Stomach (tissue), 9 donors: ENCODE data around the gene BCAM. TPM values are rescaled to one million over a fixed set of nuclear protein-coding genes. Genes with fewer than 3 reads are reported as not detected.
"Not testable (repeated sequence)": the region's sequence is repeated elsewhere in the genome, so short reads cannot be mapped to it uniquely, and the experiment has no call there.

Source experiments
- DNase-seq, 2 donors: peaks; one replicate each; pipeline versions ENCODE4 v3.0.0 to v3.0.0-alpha.2; 2013 to 2019
- H3K27ac ChIP-seq, 5 donors: fragments of 200-600 bp in 4 of 5; sonication (generic) in 4 of 5; one replicate each; pipeline ENCODE4 v1.5.1; 2013 to 2019; ENCODE audit warnings: mild to moderate bottlenecking in 1 of 5, moderate library complexity in 1 of 5
- H3K27me3 ChIP-seq, 3 donors: fragments of 200-600 bp; sonication (generic); one replicate each; pipeline ENCODE4 v1.5.1; 2017 to 2019; ENCODE audit warnings: mixed run types in 1 of 3
- H3K36me3 ChIP-seq, 4 donors: fragments of 200-600 bp; sonication (generic); 1 replicate in 3 of 4; 2 replicates in 1 of 4; pipeline ENCODE4 v1.5.1; 2016 to 2019
- H3K4me1 ChIP-seq, 4 donors: fragments of 200-600 bp; sonication (generic); one replicate each; pipeline ENCODE4 v1.5.1; 2016 to 2019
- H3K4me3 ChIP-seq, 4 donors: fragments of 200-600 bp; sonication (generic) in 3 of 4; one replicate each; pipeline ENCODE4 v1.5.1; 2016 to 2019; ENCODE audit warnings: mild to moderate bottlenecking in 1 of 4
- H3K9me3 ChIP-seq, 4 donors: fragments of 200-600 bp; sonication (generic); one replicate each; pipeline ENCODE4 v1.5.1; 2016 to 2019
- EP300 ChIP-seq: sonication (generic); formaldehyde crosslinking; IDR thresholded peaks from one replicate; pipeline ENCODE4 v1.6.1; 2017; ENCODE audit warnings: antibody characterized with exemption
- POLR2A ChIP-seq, 4 donors: fragments of 450-650 bp; IDR thresholded peaks; one replicate each; pipeline ENCODE4 v1.6.1; 2016; ENCODE audit warnings: antibody characterized with exemption in 4 of 4, control low read depth in 2 of 4, mild to moderate bottlenecking in 1 of 4, moderate library complexity in 1 of 4
- POLR2AphosphoS5 ChIP-seq, 3 donors: sonication (generic); formaldehyde crosslinking; IDR thresholded peaks; one replicate each; pipeline ENCODE4 v1.6.1; 2016; ENCODE audit warnings: antibody characterized with exemption in 3 of 3
- WGBS, 5 donors: extraction: QIAGEN DNeasy Blood & Tissue Kit in 3 of 5; methylation state at CpG; one replicate each; pipeline versions ENCODE4 v1.1.5 to v1.1.7; 2013 to 2018; 5-methylcytosine and 5-hydroxymethylcytosine counted together
- intact Hi-C: fragments of 100-400 bp; cut with DNase I; formaldehyde crosslinking; loops from one replicate; pipeline ENCODE4 v1.15.1; 2023; ENCODE audit warnings: low total_unique reads
- polyA plus RNA-seq, 3 donors: library from polyadenylated mRNA; stranded (reverse); fragments of 200-250 nt; gene quantifications; one replicate each; pipeline ENCODE4 v1.2.3, GENCODE V29; 2013
- total RNA-seq, 5 donors: library from RNA; depleted of rRNA; stranded (reverse); fragments of >200 nt; gene quantifications; one replicate each; pipeline versions ENCODE4 v1.1.0 to v1.2.3, GENCODE V29; 2014 to 2016
- TF ChIP-seq, protein P1 (sequence below), 7 experiments: fragments of 450-650 bp in 4 of 7; fragments of 200-600 bp in 3 of 7; sonication (generic) in 3 of 7; IDR thresholded peaks; one replicate each; pipeline ENCODE4 v1.5.1; 2016 to 2019; ENCODE audit warnings: antibody characterized with exemption in 7 of 7, control low read depth in 2 of 7, mild to moderate bottlenecking in 1 of 7
- donor health status: healthy with polysubstance abuse.
- donor health status: Bipolar disorder and iron deficiency.
- donor health status: healthy.

BCAM gene
- total and polyA plus RNA-seq, 8 donors = 7.3 to 265 (median 36.5) TPM

DNA sequence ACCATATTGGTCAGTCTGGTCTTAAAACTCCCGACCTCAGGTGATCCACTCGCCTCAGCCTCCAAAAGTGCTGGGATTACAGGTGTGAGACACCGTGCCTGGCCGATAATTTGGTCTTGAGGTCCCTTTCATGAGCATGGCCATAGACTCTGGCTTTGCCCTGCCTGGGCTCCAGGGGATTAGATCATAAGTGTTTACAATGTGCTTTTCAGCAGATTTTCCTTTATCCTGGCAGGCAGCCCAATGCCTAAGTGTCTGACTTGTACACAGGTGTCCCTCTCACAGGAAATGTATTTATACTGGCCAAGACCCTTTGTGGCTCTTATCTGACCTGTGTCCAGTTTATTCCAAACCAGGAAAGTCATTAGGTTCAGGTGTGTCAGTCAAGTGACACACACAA, 15.9 kb downstream of the BCAM start:
- peaks cover 0 to 12% (median 10%) of the 10 kb centered on the region in 4 donors for H3K4me1 ChIP-seq
- peak in 1 of 2 donors; percentile 65 for DNase-seq
- no peak overlapping the region for H3K27ac ChIP-seq
- intact Hi-C loops = no loop called here
- H3K27me3 ChIP-seq = peaks cover 0 to 8% (median 0%) of the 10 kb centered on the region in 3 donors
- no peaks in the 10 kb centered on the region for H3K9me3 ChIP-seq
- 63 to 77% (median 69%) methylated on average over 4 of the region's 4 CpGs for WGBS, 5 donors
- peaks cover 0 to 2% (median 0%) of the 10 kb centered on the region in 4 donors for H3K36me3 ChIP-seq
- TF ChIP-seq POLR2A (IDR thresholded peaks at IDR 0.05) (no peak), EP300 (no peak), POLR2AphosphoS5 (IDR thresholded peaks at IDR 0.05) (no peak)
- TF ChIP-seq, protein P1, sequence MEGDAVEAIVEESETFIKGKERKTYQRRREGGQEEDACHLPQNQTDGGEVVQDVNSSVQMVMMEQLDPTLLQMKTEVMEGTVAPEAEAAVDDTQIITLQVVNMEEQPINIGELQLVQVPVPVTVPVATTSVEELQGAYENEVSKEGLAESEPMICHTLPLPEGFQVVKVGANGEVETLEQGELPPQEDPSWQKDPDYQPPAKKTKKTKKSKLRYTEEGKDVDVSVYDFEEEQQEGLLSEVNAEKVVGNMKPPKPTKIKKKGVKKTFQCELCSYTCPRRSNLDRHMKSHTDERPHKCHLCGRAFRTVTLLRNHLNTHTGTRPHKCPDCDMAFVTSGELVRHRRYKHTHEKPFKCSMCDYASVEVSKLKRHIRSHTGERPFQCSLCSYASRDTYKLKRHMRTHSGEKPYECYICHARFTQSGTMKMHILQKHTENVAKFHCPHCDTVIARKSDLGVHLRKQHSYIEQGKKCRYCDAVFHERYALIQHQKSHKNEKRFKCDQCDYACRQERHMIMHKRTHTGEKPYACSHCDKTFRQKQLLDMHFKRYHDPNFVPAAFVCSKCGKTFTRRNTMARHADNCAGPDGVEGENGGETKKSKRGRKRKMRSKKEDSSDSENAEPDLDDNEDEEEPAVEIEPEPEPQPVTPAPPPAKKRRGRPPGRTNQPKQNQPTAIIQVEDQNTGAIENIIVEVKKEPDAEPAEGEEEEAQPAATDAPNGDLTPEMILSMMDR (IDR thresholded peaks at IDR 0.05) = no peak
- no peak overlapping the region for H3K4me3 ChIP-seq

DNA sequence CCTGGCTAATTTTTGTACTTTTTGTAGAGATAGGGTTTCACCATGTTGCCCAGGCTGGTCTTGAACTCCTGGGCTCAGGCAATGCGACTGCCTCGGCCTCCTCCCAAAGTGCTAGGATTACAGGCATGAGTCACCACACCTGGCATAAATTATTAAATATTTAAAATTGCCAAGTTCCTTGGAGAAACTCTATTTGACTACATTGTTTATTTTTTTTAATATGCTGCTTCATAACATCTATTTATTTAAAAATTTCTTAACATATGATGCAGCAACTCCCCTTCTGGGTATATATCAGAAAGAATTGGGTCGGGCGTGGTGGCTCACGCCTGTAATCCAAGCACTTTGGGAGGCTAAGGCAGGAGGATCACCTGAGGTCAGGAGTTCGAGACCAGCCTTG, 24.0 kb downstream of the BCAM start:
- H3K27me3 ChIP-seq = peaks cover 0 to 41% (median 0%) of the 10 kb centered on the region in 3 donors
- DNase-seq, H3K9me3 ChIP-seq, H3K27ac ChIP-seq, H3K4me3 ChIP-seq, H3K4me1 ChIP-seq, H3K36me3 ChIP-seq: not testable (repeated sequence)
- intact Hi-C loops = loop anchor here (10.0 kb wide), 1 partner anchor 118 kb away; no protein-coding TSS in a partner anchor
- WGBS, 5 donors = 68 to 80% (median 76%) methylated on average over 6 of the region's 6 CpGs

DNA sequence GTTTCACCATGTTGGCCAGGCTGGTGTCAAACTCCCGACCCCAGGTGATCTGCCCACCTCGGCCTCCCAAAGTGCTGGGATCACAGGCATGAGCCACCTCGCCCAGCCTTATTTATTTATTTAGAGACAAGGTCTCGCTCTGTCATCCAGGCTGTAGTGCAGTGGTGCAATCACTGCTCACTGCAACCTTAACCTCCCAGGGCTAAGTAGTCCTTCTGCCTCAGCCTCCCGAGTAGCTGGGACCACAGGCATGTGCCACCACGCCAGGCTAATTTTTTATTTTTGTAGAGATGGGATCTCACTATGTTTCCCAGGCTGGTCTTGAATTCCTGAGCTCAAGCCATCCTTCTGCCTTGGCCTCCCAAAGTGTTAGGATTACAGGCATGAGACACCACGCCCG, 25.5 kb downstream of the BCAM start:
- not testable (repeated sequence) for H3K4me3 ChIP-seq, H3K9me3 ChIP-seq, H3K36me3 ChIP-seq, H3K4me1 ChIP-seq, DNase-seq, H3K27ac ChIP-seq
- peaks cover 0 to 41% (median 0%) of the 10 kb centered on the region in 3 donors for H3K27me3 ChIP-seq
- 74 to 84% (median 83%) methylated on average over 8 of the region's 8 CpGs for WGBS, 5 donors
- intact Hi-C loops = loop anchor here (10.0 kb wide), 1 partner anchor 120 kb away; no protein-coding TSS in a partner anchor

DNA sequence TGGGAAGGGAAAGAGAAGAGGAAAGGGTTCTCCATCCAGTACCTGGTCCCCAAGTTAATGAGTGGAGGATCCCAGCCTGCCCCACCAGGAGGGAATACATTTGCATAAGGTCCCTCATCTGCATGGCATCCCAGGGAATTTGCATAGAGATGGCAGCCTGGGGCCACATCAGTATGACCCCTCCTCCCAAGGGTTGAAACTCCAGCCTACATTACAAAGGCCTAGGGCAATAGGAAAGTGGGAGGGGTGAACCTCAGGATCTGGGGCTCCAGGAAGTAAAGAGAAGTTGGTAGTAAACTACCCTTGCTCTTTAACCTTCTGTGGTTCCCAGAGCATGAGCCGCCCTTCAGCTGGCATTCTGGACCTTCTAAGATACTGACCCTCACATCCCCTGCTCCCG, 30.4 kb downstream of the BCAM start:
- WGBS, 5 donors = 60 to 100% (median 82%) methylated on average over 2 of the region's 2 CpGs
- no peak overlapping the region for H3K4me3 ChIP-seq
- peaks cover 0 to 4% (median 3%) of the 10 kb centered on the region in 4 donors for H3K4me1 ChIP-seq
- no peaks in the 10 kb centered on the region for H3K36me3 ChIP-seq
- no peak for TF ChIP-seq POLR2AphosphoS5 (IDR thresholded peaks at IDR 0.05)
- TF ChIP-seq, protein P1 (IDR thresholded peaks at IDR 0.05) = no peak
- no peak for TF ChIP-seq POLR2A (IDR thresholded peaks at IDR 0.05)
- DNase-seq = no peak
- H3K9me3 ChIP-seq = no peaks in the 10 kb centered on the region
- intact Hi-C loops = loop anchor here (10.0 kb wide), 1 partner anchor 124 kb away; no protein-coding TSS in a partner anchor
- peaks cover 0 to 11% (median 0%) of the 10 kb centered on the region in 3 donors for H3K27me3 ChIP-seq
- no peak overlapping the region for H3K27ac ChIP-seq

DNA sequence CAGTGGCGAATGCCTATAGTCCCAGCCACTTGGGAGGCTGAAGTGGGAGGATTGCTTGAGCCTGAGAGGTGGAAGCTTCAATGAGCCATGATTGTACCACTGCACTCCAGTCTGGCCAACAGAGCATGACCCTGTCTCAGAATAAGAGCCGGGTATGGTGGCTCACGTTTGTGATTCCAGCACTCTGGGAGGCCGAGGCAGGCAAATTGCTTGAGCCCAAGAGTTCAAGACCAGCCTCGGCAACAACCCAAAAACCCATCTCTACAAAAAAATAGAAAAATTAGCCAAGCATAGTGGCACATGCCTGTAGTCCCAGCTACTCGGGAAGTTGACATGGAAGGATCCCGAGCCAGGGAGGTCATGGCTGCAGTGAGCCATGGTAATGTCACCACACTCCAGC, 31.9 kb downstream of the BCAM start:
- WGBS, 5 donors = 73 to 87% (median 76%) methylated on average over 6 to 7 of the region's 7 CpGs
- TF ChIP-seq EP300 = no peak
- TF ChIP-seq, protein P1 (IDR thresholded peaks at IDR 0.05) = no peak
- peaks cover 0 to 4% (median 0%) of the 10 kb centered on the region in 3 donors for H3K27me3 ChIP-seq
- H3K9me3 ChIP-seq = no peaks in the 10 kb centered on the region
- peaks cover 8 to 18% (median 17%) of the 10 kb centered on the region in 4 donors for H3K4me1 ChIP-seq
- intact Hi-C loops = loop anchor here (5.0 kb wide), 1 partner anchor 39 kb away; no protein-coding TSS in a partner anchor
- no peaks in the 10 kb centered on the region for H3K36me3 ChIP-seq
- no peak overlapping the region for H3K4me3 ChIP-seq
- no peak for DNase-seq
- H3K27ac ChIP-seq = no peak overlapping the region
